Measurements from ENCODE around the gene DYNLL2.
A peak's percentile ranks its signal among the peaks of the same experiment; 100 is the strongest.

The DYNLL2 gene

DNA sequence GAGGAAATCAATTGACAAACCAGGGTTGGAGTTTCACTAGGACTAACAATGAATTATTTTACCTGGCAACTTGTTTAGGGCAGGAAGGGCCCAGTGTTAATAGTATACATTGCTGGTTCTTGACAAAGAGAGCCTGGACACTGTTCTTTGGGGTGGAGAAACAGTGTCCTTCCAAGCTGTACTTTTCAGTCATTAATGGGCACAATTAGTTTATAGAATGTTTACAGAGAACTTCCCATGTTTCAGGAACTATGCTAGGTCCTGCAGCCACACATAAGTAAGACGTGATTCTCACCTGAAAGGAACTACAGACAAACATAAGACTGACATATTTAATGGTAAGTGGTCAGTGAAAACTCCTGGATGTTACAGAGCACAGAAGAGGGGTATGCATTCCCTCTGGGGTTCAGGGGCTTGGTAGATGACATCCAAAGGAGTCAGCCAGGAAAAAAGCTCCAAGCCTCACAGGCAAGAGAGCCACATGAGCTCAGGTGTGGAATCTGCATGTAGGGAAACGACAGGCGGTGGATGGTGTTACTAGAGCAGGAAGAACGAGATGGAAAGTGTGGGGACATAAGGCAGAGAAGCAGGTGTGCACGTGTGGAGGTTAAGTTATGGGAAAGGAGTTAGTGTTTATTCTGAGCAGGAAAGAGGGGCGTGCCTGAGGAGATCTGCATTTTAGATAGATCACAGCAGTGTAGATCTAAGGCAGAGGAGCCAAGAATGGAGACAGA is 3.8 kb upstream of the DYNLL2 start:
- peak overlapping the region; percentile 53 for H2AK5ac ChIP-seq (ENCODE audit: low read depth, low read length)
- H3K9ac ChIP-seq (ENCODE audit: low read depth, low read length, poor library complexity), result no peak overlapping the region
- no peaks in the 10 kb centered on the region for H3K9me3 ChIP-seq (replicated peaks in 1 of 2; ENCODE audit: control insufficient read depth in 2 of 2, insufficient read depth in 1 of 2, low read depth in 1 of 2, low read length in 2 of 2)
- H2BK12ac ChIP-seq (ENCODE audit: low read length), result no peak overlapping the region
- no peak overlapping the region for H3K4me3 ChIP-seq (ENCODE audit: low read length in 2 of 2)
- H2AFZ ChIP-seq (ENCODE audit: low read length), result no peak overlapping the region
- no peak overlapping the region for H3K27ac ChIP-seq (replicated peaks; ENCODE audit: low read length)
- peak overlapping the region; percentile 55 for H3K18ac ChIP-seq (ENCODE audit: low read length)
- no peak overlapping the region for H2BK120ac ChIP-seq (ENCODE audit: low read depth, low read length)
- no peak overlapping the region for H2BK5ac ChIP-seq (ENCODE audit: low read length)
- H3K23ac ChIP-seq (ENCODE audit: low read depth, low read length, poor library complexity), result peak overlapping the region; percentile 16
- no peak overlapping the region for H3K4ac ChIP-seq (ENCODE audit: low read length)
- DNase-seq (ENCODE audit: low spot score), result no peak
- no peak overlapping the region for H2BK15ac ChIP-seq (ENCODE audit: low read length)
- no peak overlapping the region for H3K4me2 ChIP-seq (ENCODE audit: insufficient read depth, low read length, poor library complexity, severe bottlenecking)
- peaks cover 16% of the 10 kb centered on the region in 2 donors for H3K4me1 ChIP-seq (ENCODE audit: control insufficient read depth in 2 of 2, insufficient read depth in 1 of 2, low read depth in 1 of 2, low read length in 2 of 2)
- no CpG with 5 or more reads among the region's 6 CpGs for WGBS, 2 donors (ENCODE audit: extremely low coverage in 2 of 2, insufficient read length in 2 of 2, insufficient replicate concordance in 1 of 2)
- H3K36me3 ChIP-seq (replicated peaks in 1 of 2; ENCODE audit: control insufficient read depth in 2 of 2, insufficient read depth in 2 of 2, low read length in 2 of 2), result peaks cover 0 to 2% of the 10 kb centered on the region in 2 donors
- H4K8ac ChIP-seq (ENCODE audit: low read depth, low read length), result no peak overlapping the region
- no peak overlapping the region for H4K91ac ChIP-seq (ENCODE audit: low read depth, low read length, poor library complexity)
- H3K27me3 ChIP-seq (ENCODE audit: control insufficient read depth in 3 of 3, insufficient read depth in 3 of 3, low read depth in 1 of 3, low read length in 3 of 3), result peaks cover 0 to 3% (median 0%) of the 10 kb centered on the region in 3 experiments
- H3K79me1 ChIP-seq (ENCODE audit: low read depth, low read length), result no peaks in the 10 kb centered on the region
- H3K14ac ChIP-seq (ENCODE audit: low read length), result no peak overlapping the region

- Histone ChIP-seq H3K14ac (ENCODE audit: low read length) (no peak overlapping the region), H2BK120ac (ENCODE audit: low read depth, low read length) (peak overlapping the region; percentile 40), H2BK12ac (ENCODE audit: low read length) (peak overlapping the region; percentile 52), H3K4me2 (ENCODE audit: insufficient read depth, low read length, poor library complexity, severe bottlenecking) (peak overlapping the region; percentile 36), H2BK15ac (ENCODE audit: low read length) (no peak overlapping the region), H3K27ac (replicated peaks; ENCODE audit: low read length) (peak overlapping the region; percentile 98), H2BK5ac (ENCODE audit: low read length) (peak overlapping the region; percentile 40), H3K36me3 (replicated peaks in 1 of 2; ENCODE audit: control insufficient read depth in 2 of 2, insufficient read depth in 2 of 2, low read length in 2 of 2) (peaks cover 9 to 25% of the 10 kb centered on the region in 2 donors), H3K23ac (ENCODE audit: low read depth, low read length, poor library complexity) (no peak overlapping the region), H3K9ac (ENCODE audit: low read depth, low read length, poor library complexity) (no peak overlapping the region), H4K8ac (ENCODE audit: low read depth, low read length) (no peak overlapping the region), H3K9me3 (replicated peaks in 1 of 2; ENCODE audit: control insufficient read depth in 2 of 2, insufficient read depth in 1 of 2, low read depth in 1 of 2, low read length in 2 of 2) (no peaks in the 10 kb centered on the region), H2AK5ac (ENCODE audit: low read depth, low read length) (peak overlapping the region; percentile 21), H3K4me1 (ENCODE audit: control insufficient read depth in 2 of 2, insufficient read depth in 1 of 2, low read depth in 1 of 2, low read length in 2 of 2) (peaks cover 30 to 34% of the 10 kb centered on the region in 2 donors), H3K4me3 (ENCODE audit: low read length in 2 of 2) (peak overlapping the region in 1 of 2 donors; percentile 44), H3K4ac (ENCODE audit: low read length) (no peak overlapping the region), H3K79me1 (ENCODE audit: low read depth, low read length) (no peaks in the 10 kb centered on the region), H2AFZ (ENCODE audit: low read length) (peak overlapping the region; percentile 62), H3K18ac (ENCODE audit: low read length) (peak overlapping the region; percentile 51), H3K27me3 (ENCODE audit: control insufficient read depth in 3 of 3, insufficient read depth in 3 of 3, low read depth in 1 of 3, low read length in 3 of 3) (peaks cover 0 to 3% (median 0%) of the 10 kb centered on the region in 3 experiments), H4K91ac (ENCODE audit: low read depth, low read length, poor library complexity) (no peak overlapping the region)
- WGBS, 2 donors (ENCODE audit: extremely low coverage in 2 of 2, insufficient read length in 2 of 2, insufficient replicate concordance in 1 of 2), result no CpG with 5 or more reads among the region's 16 CpGs
- peak; percentile 61 for DNase-seq (ENCODE audit: low spot score)
Observed at GRCh38 chr17:58081646-58082340, 1.4 kb upstream of the DYNLL2 start.

DNA sequence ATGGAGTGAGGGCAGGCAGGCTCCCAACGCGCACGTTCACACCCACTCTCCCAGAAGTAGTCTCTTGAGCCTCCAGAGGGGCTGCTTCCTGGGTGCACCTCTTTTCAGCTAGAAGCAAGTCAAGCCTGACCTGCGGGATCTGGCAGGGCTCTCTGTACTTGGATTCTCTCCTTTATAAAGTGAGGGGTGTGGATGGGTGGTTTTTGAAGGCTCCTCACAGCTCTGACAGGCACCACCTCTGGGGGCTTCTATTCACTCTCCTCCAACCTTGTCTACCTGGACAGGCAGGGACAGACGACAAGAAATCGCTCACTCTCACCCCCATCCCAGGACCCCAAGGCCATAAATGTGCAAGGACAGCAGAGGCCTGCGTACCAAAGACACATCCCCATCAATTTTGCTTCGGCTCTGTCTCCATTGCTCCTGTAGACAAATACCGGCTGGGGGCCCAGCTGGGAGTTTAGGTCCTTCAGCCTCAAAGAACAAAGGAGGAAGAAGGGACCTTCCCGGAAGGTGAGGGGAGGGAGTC is 814 bp upstream of the DYNLL2 start:
- DNase-seq (ENCODE audit: low spot score), result no peak

More for the DNA sequence above, 814 bp upstream of the DYNLL2 start:
- Histone ChIP-seq H3K4me1 (ENCODE audit: control insufficient read depth in 2 of 2, insufficient read depth in 1 of 2, low read depth in 1 of 2, low read length in 2 of 2) (peaks cover 33 to 40% of the 10 kb centered on the region in 2 donors), H3K9ac (ENCODE audit: low read depth, low read length, poor library complexity) (no peak overlapping the region), H2BK5ac (ENCODE audit: low read length) (peak overlapping the region; percentile 40), H3K27ac (replicated peaks; ENCODE audit: low read length) (peak overlapping the region; percentile 98), H4K91ac (ENCODE audit: low read depth, low read length, poor library complexity) (peak overlapping the region; percentile 41), H3K23ac (ENCODE audit: low read depth, low read length, poor library complexity) (no peak overlapping the region), H3K79me1 (ENCODE audit: low read depth, low read length) (peaks cover 4% of the 10 kb centered on the region), H3K14ac (ENCODE audit: low read length) (no peak overlapping the region), H3K9me3 (replicated peaks in 1 of 2; ENCODE audit: control insufficient read depth in 2 of 2, insufficient read depth in 1 of 2, low read depth in 1 of 2, low read length in 2 of 2) (no peaks in the 10 kb centered on the region), H2BK120ac (ENCODE audit: low read depth, low read length) (peak overlapping the region; percentile 40), H2BK15ac (ENCODE audit: low read length) (no peak overlapping the region), H3K36me3 (replicated peaks in 1 of 2; ENCODE audit: control insufficient read depth in 2 of 2, insufficient read depth in 2 of 2, low read length in 2 of 2) (peaks cover 14 to 31% of the 10 kb centered on the region in 2 donors), H3K4me2 (ENCODE audit: insufficient read depth, low read length, poor library complexity, severe bottlenecking) (peak overlapping the region; percentile 27), H3K18ac (ENCODE audit: low read length) (peak overlapping the region; percentile 51), H3K27me3 (ENCODE audit: control insufficient read depth in 3 of 3, insufficient read depth in 3 of 3, low read depth in 1 of 3, low read length in 3 of 3) (peaks cover 0 to 3% (median 0%) of the 10 kb centered on the region in 3 experiments), H4K8ac (ENCODE audit: low read depth, low read length) (no peak overlapping the region), H3K4me3 (ENCODE audit: low read length in 2 of 2) (peak overlapping the region in 1 of 2 donors; percentile 44), H3K4ac (ENCODE audit: low read length) (no peak overlapping the region), H2AFZ (ENCODE audit: low read length) (peak overlapping the region; percentile 62), H2BK12ac (ENCODE audit: low read length) (no peak overlapping the region), H2AK5ac (ENCODE audit: low read depth, low read length) (peak overlapping the region; percentile 21)
- WGBS, 2 donors (ENCODE audit: extremely low coverage in 2 of 2, insufficient read length in 2 of 2, insufficient replicate concordance in 1 of 2), result no CpG with 5 or more reads among the region's 10 CpGs
